ENCODE results near the gene PRKCH. TPM values are rescaled to one million over a fixed set of nuclear protein-coding genes. Genes with fewer than 3 reads are reported as not detected.

PRKCH gene
- polyA plus RNA-seq, 1 donor from 2014 or later: 2.0 TPM

- no peaks in the 10 kb centered on the region for H3K9me2 ChIP-seq (ENCODE audit: insufficient read depth, low read length)
- no peak overlapping the region for H3K4me2 ChIP-seq (ENCODE audit: low read length)
- no peaks in the 10 kb centered on the region for H3K27me3 ChIP-seq (ENCODE audit: insufficient read depth, low read depth, low read length)
- H3F3A ChIP-seq (ENCODE audit: insufficient read depth, low read length, poor library complexity, severe bottlenecking): no peaks in the 10 kb centered on the region
- H3K79me2 ChIP-seq (replicated peaks; ENCODE audit: insufficient read depth, low read length): no peaks in the 10 kb centered on the region
- no peaks in the 10 kb centered on the region for H4K20me1 ChIP-seq (ENCODE audit: insufficient read depth)
- H3K36me3 ChIP-seq (ENCODE audit: insufficient read depth, low read length): no peaks in the 10 kb centered on the region
- no peak overlapping the region for H2AFZ ChIP-seq (ENCODE audit: low read depth, low read length)
- H3K27ac ChIP-seq (ENCODE audit: low read length): no peak overlapping the region
- no peak overlapping the region for H3K9ac ChIP-seq (ENCODE audit: low read length)
- H3K4me3 ChIP-seq (ENCODE audit: low read length): no peak overlapping the region
- TF ChIP-seq, protein P1, sequence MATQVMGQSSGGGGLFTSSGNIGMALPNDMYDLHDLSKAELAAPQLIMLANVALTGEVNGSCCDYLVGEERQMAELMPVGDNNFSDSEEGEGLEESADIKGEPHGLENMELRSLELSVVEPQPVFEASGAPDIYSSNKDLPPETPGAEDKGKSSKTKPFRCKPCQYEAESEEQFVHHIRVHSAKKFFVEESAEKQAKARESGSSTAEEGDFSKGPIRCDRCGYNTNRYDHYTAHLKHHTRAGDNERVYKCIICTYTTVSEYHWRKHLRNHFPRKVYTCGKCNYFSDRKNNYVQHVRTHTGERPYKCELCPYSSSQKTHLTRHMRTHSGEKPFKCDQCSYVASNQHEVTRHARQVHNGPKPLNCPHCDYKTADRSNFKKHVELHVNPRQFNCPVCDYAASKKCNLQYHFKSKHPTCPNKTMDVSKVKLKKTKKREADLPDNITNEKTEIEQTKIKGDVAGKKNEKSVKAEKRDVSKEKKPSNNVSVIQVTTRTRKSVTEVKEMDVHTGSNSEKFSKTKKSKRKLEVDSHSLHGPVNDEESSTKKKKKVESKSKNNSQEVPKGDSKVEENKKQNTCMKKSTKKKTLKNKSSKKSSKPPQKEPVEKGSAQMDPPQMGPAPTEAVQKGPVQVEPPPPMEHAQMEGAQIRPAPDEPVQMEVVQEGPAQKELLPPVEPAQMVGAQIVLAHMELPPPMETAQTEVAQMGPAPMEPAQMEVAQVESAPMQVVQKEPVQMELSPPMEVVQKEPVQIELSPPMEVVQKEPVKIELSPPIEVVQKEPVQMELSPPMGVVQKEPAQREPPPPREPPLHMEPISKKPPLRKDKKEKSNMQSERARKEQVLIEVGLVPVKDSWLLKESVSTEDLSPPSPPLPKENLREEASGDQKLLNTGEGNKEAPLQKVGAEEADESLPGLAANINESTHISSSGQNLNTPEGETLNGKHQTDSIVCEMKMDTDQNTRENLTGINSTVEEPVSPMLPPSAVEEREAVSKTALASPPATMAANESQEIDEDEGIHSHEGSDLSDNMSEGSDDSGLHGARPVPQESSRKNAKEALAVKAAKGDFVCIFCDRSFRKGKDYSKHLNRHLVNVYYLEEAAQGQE (IDR thresholded peaks at IDR 0.05; ENCODE audit: borderline replicate concordance): no peak
- TF ChIP-seq MXI1 (conservative IDR thresholded peaks at IDR 0.05; ENCODE audit: poor library complexity, severe bottlenecking) (no peak), EP300 (conservative IDR thresholded peaks at IDR 0.05; ENCODE audit: poor library complexity, severe bottlenecking) (no peak), RAD21 (conservative IDR thresholded peaks at IDR 0.05) (no peak), POLR2AphosphoS5 (IDR thresholded peaks at IDR 0.05) (no peak), EZH2 (IDR thresholded peaks at IDR 0.05; ENCODE audit: borderline replicate concordance, insufficient read depth, low read length, poor library complexity, severe bottlenecking) (no peak), TAF1 (IDR thresholded peaks at IDR 0.05; ENCODE audit: low read depth) (no peak), CTCF (IDR thresholded peaks at IDR 0.05; ENCODE audit: poor library complexity, severe bottlenecking) (no peak), SMC3 (conservative IDR thresholded peaks at IDR 0.05; ENCODE audit: poor library complexity) (no peak)
- H3K9me3 ChIP-seq (ENCODE audit: low read length): no peaks in the 10 kb centered on the region
Observed at GRCh38 chr14:61545726-61546455, 224.5 kb downstream of the PRKCH start.

DNA sequence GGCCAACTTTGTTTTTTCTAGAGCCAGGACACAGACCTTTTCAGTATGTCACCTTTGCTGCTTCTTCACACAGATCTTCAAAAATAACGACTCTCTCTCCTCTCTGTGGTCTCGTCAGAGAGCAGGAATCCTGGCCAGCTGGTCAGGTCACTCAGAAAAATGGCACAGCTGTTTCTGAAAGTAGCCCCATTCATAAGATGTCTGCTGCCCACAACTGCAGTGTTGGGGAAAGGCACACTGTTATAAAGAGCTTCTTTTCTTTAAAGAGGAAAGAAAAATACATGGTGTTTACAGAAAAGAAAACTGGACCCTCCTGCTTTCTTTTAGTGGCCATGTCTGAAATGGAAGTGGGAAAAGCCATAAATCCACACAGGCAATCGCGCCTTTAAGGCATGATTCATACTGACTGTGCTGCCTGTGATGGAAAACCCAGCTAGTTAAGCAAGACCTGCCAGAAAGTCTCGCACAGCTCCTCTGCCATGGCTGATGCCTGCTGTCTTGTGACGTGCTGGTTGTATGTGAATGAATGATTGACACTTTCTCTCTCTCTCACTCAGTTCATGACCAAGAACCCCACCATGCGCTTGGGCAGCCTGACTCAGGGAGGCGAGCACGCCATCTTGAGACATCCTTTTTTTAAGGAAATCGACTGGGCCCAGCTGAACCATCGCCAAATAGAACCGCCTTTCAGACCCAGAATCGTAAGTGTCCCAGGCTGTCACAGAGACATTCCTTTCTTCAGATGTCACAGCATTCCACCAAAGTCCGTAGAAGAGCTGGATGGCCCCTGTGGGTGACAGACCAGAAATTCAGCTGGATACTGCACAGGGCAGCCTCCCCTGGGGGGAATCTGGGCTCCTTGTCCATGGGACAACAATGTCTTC is 226.0 kb downstream of the PRKCH start:
- H3K9me3 ChIP-seq (ENCODE audit: low read length): no peaks in the 10 kb centered on the region
- H3K27ac ChIP-seq (ENCODE audit: low read length): no peak overlapping the region
- no peaks in the 10 kb centered on the region for H3K9me2 ChIP-seq (ENCODE audit: insufficient read depth, low read length)
- no peak overlapping the region for H3K4me3 ChIP-seq (ENCODE audit: low read length)
- H3F3A ChIP-seq (ENCODE audit: insufficient read depth, low read length, poor library complexity, severe bottlenecking): no peaks in the 10 kb centered on the region
- H3K9ac ChIP-seq (ENCODE audit: low read length): no peak overlapping the region
- H3K79me2 ChIP-seq (replicated peaks; ENCODE audit: insufficient read depth, low read length): no peaks in the 10 kb centered on the region
- no peaks in the 10 kb centered on the region for H3K36me3 ChIP-seq (ENCODE audit: insufficient read depth, low read length)
- H3K4me2 ChIP-seq (ENCODE audit: low read length): no peak overlapping the region
- H3K27me3 ChIP-seq (ENCODE audit: insufficient read depth, low read depth, low read length): no peaks in the 10 kb centered on the region
- no peak overlapping the region for H2AFZ ChIP-seq (ENCODE audit: low read depth, low read length)
- TF ChIP-seq EP300 (conservative IDR thresholded peaks at IDR 0.05; ENCODE audit: poor library complexity, severe bottlenecking) (no peak), SMC3 (conservative IDR thresholded peaks at IDR 0.05; ENCODE audit: poor library complexity) (no peak), EZH2 (IDR thresholded peaks at IDR 0.05; ENCODE audit: borderline replicate concordance, insufficient read depth, low read length, poor library complexity, severe bottlenecking) (no peak), RAD21 (conservative IDR thresholded peaks at IDR 0.05) (no peak), POLR2AphosphoS5 (IDR thresholded peaks at IDR 0.05) (no peak), MXI1 (conservative IDR thresholded peaks at IDR 0.05; ENCODE audit: poor library complexity, severe bottlenecking) (no peak), CTCF (IDR thresholded peaks at IDR 0.05; ENCODE audit: poor library complexity, severe bottlenecking) (no peak), TAF1 (IDR thresholded peaks at IDR 0.05; ENCODE audit: low read depth) (no peak)
- TF ChIP-seq, protein P1 (IDR thresholded peaks at IDR 0.05; ENCODE audit: borderline replicate concordance): no peak
- H4K20me1 ChIP-seq (ENCODE audit: insufficient read depth): no peaks in the 10 kb centered on the region
